Spleen (tissue), 11 donors: Measurements from ENCODE around the gene PPP1CA. TPM values are rescaled to one million over a fixed set of nuclear protein-coding genes. Genes with fewer than 3 reads are reported as not detected.

Source experiments
- DNase-seq: peaks from one replicate; pipeline ENCODE4 v3.0.0-alpha.2; 2020
- H3K27ac ChIP-seq, 8 donors: fragments of 200-600 bp; sonication (generic) in 7 of 8; 1 replicate in 4 of 8; 2 replicates in 4 of 8; pipeline versions ENCODE4 v1.5.0 to v1.8.0; 2016 to 2021; ENCODE audit warnings: inconsistent platforms in 4 of 8, mild to moderate bottlenecking in 4 of 8, moderate library complexity in 1 of 8
- H3K27me3 ChIP-seq, 7 donors: fragments of 200-600 bp; sonication (generic) in 6 of 7; replicated peaks in 1 of 7; 1 replicate in 4 of 7; 2 replicates in 3 of 7; pipeline versions ENCODE4 v1.5.0 to v1.8.0; 2016 to 2021; ENCODE audit warnings: inconsistent platforms in 3 of 7, mild to moderate bottlenecking in 1 of 7
- H3K36me3 ChIP-seq, 6 donors: fragments of 200-600 bp; sonication (generic) in 5 of 6; 1 replicate in 4 of 6; 2 replicates in 2 of 6; pipeline versions ENCODE4 v1.5.0 to v1.8.0; 2016 to 2021; ENCODE audit warnings: inconsistent platforms in 2 of 6
- H3K4me1 ChIP-seq, 6 donors: fragments of 200-600 bp; sonication (generic) in 5 of 6; 1 replicate in 3 of 6; 2 replicates in 3 of 6; pipeline versions ENCODE4 v1.5.0 to v1.8.0; 2016 to 2021; ENCODE audit warnings: inconsistent platforms in 3 of 6
- H3K4me3 ChIP-seq, 8 donors: fragments of 200-600 bp; sonication (generic) in 7 of 8; 1 replicate in 4 of 8; 2 replicates in 4 of 8; pipeline versions ENCODE4 v1.5.0 to v1.8.0; 2016 to 2021; ENCODE audit warnings: inconsistent platforms in 4 of 8, mild to moderate bottlenecking in 4 of 8, moderate library complexity in 2 of 8
- H3K9me3 ChIP-seq, 8 donors: fragments of 200-600 bp; sonication (generic) in 7 of 8; 1 replicate in 4 of 8; 2 replicates in 4 of 8; pipeline versions ENCODE4 v1.5.0 to v1.8.0; 2016 to 2021; ENCODE audit warnings: inconsistent platforms in 4 of 8
- CTCF ChIP-seq, 11 experiments: fragments of 200-600 bp in 7 of 11; fragments of 450-650 bp in 4 of 11; sonication (generic) in 4 of 11; IDR thresholded peaks in 8 of 11; conservative IDR thresholded peaks in 3 of 11; 1 replicate in 7 of 11; 2 replicates in 4 of 11; pipeline versions ENCODE4 v1.4.0 to v1.8.0; 2016 to 2021; ENCODE audit warnings: antibody characterized with exemption in 11 of 11, inconsistent platforms in 4 of 11, mild to moderate bottlenecking in 1 of 11
- POLR2A ChIP-seq, 3 donors: fragments of 450-650 bp; IDR thresholded peaks; one replicate each; pipeline ENCODE4 v1.5.1; 2017; ENCODE audit warnings: antibody characterized with exemption in 3 of 3, mild to moderate bottlenecking in 1 of 3
- POLR2AphosphoS5 ChIP-seq, 3 donors: sonication (generic); formaldehyde crosslinking; IDR thresholded peaks; one replicate each; pipeline ENCODE4 v1.5.1; 2017; ENCODE audit warnings: antibody characterized with exemption in 3 of 3
- WGBS, 5 donors: extraction: QIAGEN DNeasy Blood & Tissue Kit in 3 of 5; methylation state at CpG; one replicate each; pipeline versions ENCODE4 v1.1.5 to v1.1.7; 2013 to 2018; 5-methylcytosine and 5-hydroxymethylcytosine counted together
- intact Hi-C: fragments of 100-400 bp; cut with DNase I; formaldehyde crosslinking; loops from one replicate; pipeline ENCODE4 v1.15.0; 2023; ENCODE audit warnings: low total_unique reads
- polyA plus RNA-seq, 3 donors: library from polyadenylated mRNA; stranded (reverse); fragments of 200-250 nt; gene quantifications; one replicate each; pipeline ENCODE4 v1.2.1, GENCODE V29; 2013
- total RNA-seq, 7 donors: library from RNA; depleted of rRNA in 3 of 7; stranded (reverse); fragments of >200 nt in 3 of 7; fragmentation: NEBNext Ultra II Directional in 4 of 7; extraction: Animal tissue kit (Norgen Biotek cat#: 25700) in 4 of 7; gene quantifications; one replicate each; pipeline versions ENCODE4 v1.1.0 to v1.2.1, GENCODE V29; 2016 to 2021
- donor health status: healthy with polysubstance abuse.
- donor health status: DM: no; HTN: no; CAD: no; lungs with moderate emphysema.
- donor health status: DM: no; HTN: no; CAD: no.
- donor health status: Bipolar disorder and iron deficiency.
- donor health status: healthy.
- donor health status: DM: no; HTN: no; CAD: no.
- donor health status: DM: yes; HTN: yes; CAD: no.

PPP1CA gene
- total and polyA plus RNA-seq, 10 donors = 147 to 207 (median 158) TPM

GRCh38 chr11:67423466-67423865 lies 21.8 kb upstream of the PPP1CA start:
- 94 to 98% (median 96%) methylated on average over 6 to 13 of the region's 13 CpGs for WGBS, 5 donors
- peak; percentile 77 for DNase-seq
- Histone ChIP-seq H3K4me3 (no peak overlapping the region), H3K36me3 (no peaks in the 10 kb centered on the region), H3K27me3 (no peaks in the 10 kb centered on the region), H3K9me3 (no peaks in the 10 kb centered on the region), H3K4me1 (peaks cover 23 to 46% (median 39%) of the 10 kb centered on the region in 6 donors), H3K27ac (no peak overlapping the region)
- intact Hi-C loops = no loop called here
- TF ChIP-seq CTCF (IDR thresholded peaks at IDR 0.05 in 8 of 11, conservative IDR thresholded peaks at IDR 0.05 in 3 of 11) (no peak), POLR2AphosphoS5 (IDR thresholded peaks at IDR 0.05) (no peak), POLR2A (IDR thresholded peaks at IDR 0.05) (no peak)

GRCh38 chr11:67422891-67423290 lies 21.2 kb upstream of the PPP1CA start:
- Histone ChIP-seq H3K9me3 (no peaks in the 10 kb centered on the region), H3K27me3 (no peaks in the 10 kb centered on the region), H3K4me3 (no peak overlapping the region), H3K4me1 (peaks cover 29 to 50% (median 41%) of the 10 kb centered on the region in 6 donors), H3K36me3 (no peaks in the 10 kb centered on the region), H3K27ac (no peak overlapping the region)
- 71 to 88% (median 78%) methylated on average over 6 of the region's 6 CpGs for WGBS, 5 donors
- TF ChIP-seq POLR2AphosphoS5 (IDR thresholded peaks at IDR 0.05) = no peak
- no peak for TF ChIP-seq POLR2A (IDR thresholded peaks at IDR 0.05)
- TF ChIP-seq CTCF (IDR thresholded peaks at IDR 0.05 in 8 of 11, conservative IDR thresholded peaks at IDR 0.05 in 3 of 11) = no peak
- no peak for DNase-seq
- intact Hi-C loops = no loop called here

- Histone ChIP-seq H3K27ac (peak overlapping the region in 7 of 8 donors; percentile 88 to 96 (median 95)), H3K27me3 (peaks cover 0 to under 1% (median 0%) of the 10 kb centered on the region in 7 donors), H3K9me3 (no peaks in the 10 kb centered on the region), H3K4me1 (peaks cover 36 to 55% (median 47%) of the 10 kb centered on the region in 6 donors), H3K36me3 (no peaks in the 10 kb centered on the region), H3K4me3 (peak overlapping the region in 6 of 8 donors; percentile 54 to 85 (median 66))
- WGBS, 5 donors = 72 to 77% (median 73%) methylated on average over 21 to 22 of the region's 22 CpGs
- TF ChIP-seq CTCF (IDR thresholded peaks at IDR 0.05 in 8 of 11, conservative IDR thresholded peaks at IDR 0.05 in 3 of 11) (no peak), POLR2A (IDR thresholded peaks at IDR 0.05) (no peak), POLR2AphosphoS5 (IDR thresholded peaks at IDR 0.05) (no peak)
- DNase-seq = no peak
- intact Hi-C loops = no loop called here
Observed at GRCh38 chr11:67421430-67422031, 19.9 kb upstream of the PPP1CA start.

- H3K27me3 ChIP-seq = peaks cover 0 to 8% (median 0%) of the 10 kb centered on the region in 7 donors
- TF ChIP-seq POLR2A (IDR thresholded peaks at IDR 0.05) (peak in 2 of 3 donors; percentile 18 to 65), POLR2AphosphoS5 (IDR thresholded peaks at IDR 0.05) (peak; percentile 92 to 94 (median 92)), CTCF (IDR thresholded peaks at IDR 0.05 in 8 of 11, conservative IDR thresholded peaks at IDR 0.05 in 3 of 11) (peak in 3 of 11 experiments; percentile 25 to 48 (median 48))
- H3K4me3 ChIP-seq = peak overlapping the region; percentile 54 to 85 (median 62)
- WGBS, 5 donors = 0 to 2% (median 1%) methylated on average over 46 to 97 of the region's 97 CpGs
- peaks cover 39 to 62% (median 54%) of the 10 kb centered on the region in 6 donors for H3K4me1 ChIP-seq
- DNase-seq = peak; percentile 100
- intact Hi-C loops = no loop called here
- H3K9me3 ChIP-seq = no peaks in the 10 kb centered on the region
- peak overlapping the region; percentile 77 to 96 (median 94) for H3K27ac ChIP-seq
- H3K36me3 ChIP-seq = no peaks in the 10 kb centered on the region
Observed at GRCh38 chr11:67420646-67421429, 19.2 kb upstream of the PPP1CA start.
